Upper lobe of left lung (tissue), 4 donors: ENCODE results near the gene EIF5AL1.

Source experiments
- EP300 ChIP-seq, 4 donors: sonication (generic); formaldehyde crosslinking; IDR thresholded peaks; one replicate each; pipeline ENCODE4 v1.5.1; 2017; ENCODE audit warnings: antibody characterized with exemption in 4 of 4, control low read depth in 2 of 4
- POLR2A ChIP-seq, 4 donors: fragments of 450-650 bp; IDR thresholded peaks; one replicate each; pipeline ENCODE4 v1.5.1; 2016 to 2017; ENCODE audit warnings: antibody characterized with exemption in 4 of 4, mild to moderate bottlenecking in 2 of 4
- TF ChIP-seq, protein P1 (sequence below), 6 experiments: fragments of 450-650 bp in 4 of 6; fragments of 200-600 bp in 2 of 6; sonication (generic) in 2 of 6; IDR thresholded peaks; one replicate each; pipeline ENCODE4 v1.5.1; 2016 to 2019; ENCODE audit warnings: antibody characterized with exemption in 6 of 6

DNA sequence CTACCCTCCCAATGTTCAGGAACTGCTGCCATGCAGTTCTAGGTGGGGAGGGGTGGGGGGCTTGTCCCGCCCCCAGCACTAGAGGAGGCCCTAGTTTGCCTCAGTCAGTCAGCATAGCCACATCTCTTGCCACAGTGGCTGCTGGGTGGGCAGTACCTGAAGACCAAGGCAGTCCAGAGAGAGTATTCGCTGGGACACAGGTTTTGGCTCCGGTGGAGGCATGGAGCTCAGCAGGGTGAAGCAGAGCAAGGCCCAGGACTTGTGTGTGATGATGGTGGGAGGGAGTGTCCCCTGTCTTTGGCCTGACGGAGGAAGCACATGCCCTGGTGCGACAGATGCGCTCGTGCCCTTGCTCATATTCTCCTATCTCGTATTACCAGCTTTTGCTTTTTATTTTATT is 42.2 kb upstream of the EIF5AL1 start:
- TF ChIP-seq, protein P1, sequence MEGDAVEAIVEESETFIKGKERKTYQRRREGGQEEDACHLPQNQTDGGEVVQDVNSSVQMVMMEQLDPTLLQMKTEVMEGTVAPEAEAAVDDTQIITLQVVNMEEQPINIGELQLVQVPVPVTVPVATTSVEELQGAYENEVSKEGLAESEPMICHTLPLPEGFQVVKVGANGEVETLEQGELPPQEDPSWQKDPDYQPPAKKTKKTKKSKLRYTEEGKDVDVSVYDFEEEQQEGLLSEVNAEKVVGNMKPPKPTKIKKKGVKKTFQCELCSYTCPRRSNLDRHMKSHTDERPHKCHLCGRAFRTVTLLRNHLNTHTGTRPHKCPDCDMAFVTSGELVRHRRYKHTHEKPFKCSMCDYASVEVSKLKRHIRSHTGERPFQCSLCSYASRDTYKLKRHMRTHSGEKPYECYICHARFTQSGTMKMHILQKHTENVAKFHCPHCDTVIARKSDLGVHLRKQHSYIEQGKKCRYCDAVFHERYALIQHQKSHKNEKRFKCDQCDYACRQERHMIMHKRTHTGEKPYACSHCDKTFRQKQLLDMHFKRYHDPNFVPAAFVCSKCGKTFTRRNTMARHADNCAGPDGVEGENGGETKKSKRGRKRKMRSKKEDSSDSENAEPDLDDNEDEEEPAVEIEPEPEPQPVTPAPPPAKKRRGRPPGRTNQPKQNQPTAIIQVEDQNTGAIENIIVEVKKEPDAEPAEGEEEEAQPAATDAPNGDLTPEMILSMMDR (IDR thresholded peaks at IDR 0.05), result no peak
- TF ChIP-seq EP300 (IDR thresholded peaks at IDR 0.05), result no peak
- no peak for TF ChIP-seq POLR2A (IDR thresholded peaks at IDR 0.05)
